GM19099 (cell line): ENCODE results near the gene LRP10.

ENCODE experiments used
- POLR2A ChIP-seq: IDR thresholded peaks from 3 replicates; pipeline ENCODE4 v1.6.1; 2011; ENCODE audit warnings: low read depth; ENCODE audit not compliant: insufficient read length; ENCODE audit errors: extremely low read depth

LRP10 gene

DNA sequence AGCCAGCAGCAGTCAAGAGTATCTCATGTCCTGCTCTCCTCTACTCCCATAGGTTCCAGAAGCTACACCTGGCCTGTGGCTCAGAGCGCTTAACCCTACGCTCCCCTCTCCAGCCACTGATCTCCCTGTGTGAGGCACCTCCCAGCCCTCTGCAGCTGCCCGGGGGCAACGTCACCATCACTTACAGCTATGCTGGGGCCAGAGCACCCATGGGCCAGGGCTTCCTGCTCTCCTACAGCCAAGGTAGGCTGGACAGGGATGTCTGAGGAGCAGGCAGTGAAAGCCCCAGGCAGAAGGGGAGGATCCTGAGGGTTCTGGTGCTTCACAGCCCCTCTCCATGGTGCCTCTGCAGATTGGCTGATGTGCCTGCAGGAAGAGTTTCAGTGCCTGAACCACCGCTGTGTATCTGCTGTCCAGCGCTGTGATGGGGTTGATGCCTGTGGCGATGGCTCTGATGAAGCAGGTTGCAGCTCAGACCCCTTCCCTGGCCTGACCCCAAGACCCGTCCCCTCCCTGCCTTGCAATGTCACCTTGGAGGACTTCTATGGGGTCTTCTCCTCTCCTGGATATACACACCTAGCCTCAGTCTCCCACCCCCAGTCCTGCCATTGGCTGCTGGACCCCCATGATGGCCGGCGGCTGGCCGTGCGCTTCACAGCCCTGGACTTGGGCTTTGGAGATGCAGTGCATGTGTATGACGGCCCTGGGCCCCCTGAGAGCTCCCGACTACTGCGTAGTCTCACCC is 3.6 kb downstream of the LRP10 start:
- no peak for TF ChIP-seq POLR2A

DNA sequence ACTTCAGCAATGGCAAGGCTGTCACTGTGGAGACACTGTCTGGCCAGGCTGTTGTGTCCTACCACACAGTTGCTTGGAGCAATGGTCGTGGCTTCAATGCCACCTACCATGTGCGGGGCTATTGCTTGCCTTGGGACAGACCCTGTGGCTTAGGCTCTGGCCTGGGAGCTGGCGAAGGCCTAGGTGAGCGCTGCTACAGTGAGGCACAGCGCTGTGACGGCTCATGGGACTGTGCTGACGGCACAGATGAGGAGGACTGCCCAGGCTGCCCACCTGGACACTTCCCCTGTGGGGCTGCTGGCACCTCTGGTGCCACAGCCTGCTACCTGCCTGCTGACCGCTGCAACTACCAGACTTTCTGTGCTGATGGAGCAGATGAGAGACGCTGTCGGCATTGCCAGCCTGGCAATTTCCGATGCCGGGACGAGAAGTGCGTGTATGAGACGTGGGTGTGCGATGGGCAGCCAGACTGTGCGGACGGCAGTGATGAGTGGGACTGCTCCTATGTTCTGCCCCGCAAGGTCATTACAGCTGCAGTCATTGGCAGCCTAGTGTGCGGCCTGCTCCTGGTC is 4.3 kb downstream of the LRP10 start:
- no peak for TF ChIP-seq POLR2A

DNA sequence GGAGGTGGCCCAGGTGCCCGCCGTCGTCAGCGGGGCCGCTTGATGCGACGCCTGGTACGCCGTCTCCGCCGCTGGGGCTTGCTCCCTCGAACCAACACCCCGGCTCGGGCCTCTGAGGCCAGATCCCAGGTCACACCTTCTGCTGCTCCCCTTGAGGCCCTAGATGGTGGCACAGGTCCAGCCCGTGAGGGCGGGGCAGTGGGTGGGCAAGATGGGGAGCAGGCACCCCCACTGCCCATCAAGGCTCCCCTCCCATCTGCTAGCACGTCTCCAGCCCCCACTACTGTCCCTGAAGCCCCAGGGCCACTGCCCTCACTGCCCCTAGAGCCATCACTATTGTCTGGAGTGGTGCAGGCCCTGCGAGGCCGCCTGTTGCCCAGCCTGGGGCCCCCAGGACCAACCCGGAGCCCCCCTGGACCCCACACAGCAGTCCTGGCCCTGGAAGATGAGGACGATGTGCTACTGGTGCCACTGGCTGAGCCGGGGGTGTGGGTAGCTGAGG is 5.5 kb downstream of the LRP10 start:
- TF ChIP-seq POLR2A = no peak

DNA sequence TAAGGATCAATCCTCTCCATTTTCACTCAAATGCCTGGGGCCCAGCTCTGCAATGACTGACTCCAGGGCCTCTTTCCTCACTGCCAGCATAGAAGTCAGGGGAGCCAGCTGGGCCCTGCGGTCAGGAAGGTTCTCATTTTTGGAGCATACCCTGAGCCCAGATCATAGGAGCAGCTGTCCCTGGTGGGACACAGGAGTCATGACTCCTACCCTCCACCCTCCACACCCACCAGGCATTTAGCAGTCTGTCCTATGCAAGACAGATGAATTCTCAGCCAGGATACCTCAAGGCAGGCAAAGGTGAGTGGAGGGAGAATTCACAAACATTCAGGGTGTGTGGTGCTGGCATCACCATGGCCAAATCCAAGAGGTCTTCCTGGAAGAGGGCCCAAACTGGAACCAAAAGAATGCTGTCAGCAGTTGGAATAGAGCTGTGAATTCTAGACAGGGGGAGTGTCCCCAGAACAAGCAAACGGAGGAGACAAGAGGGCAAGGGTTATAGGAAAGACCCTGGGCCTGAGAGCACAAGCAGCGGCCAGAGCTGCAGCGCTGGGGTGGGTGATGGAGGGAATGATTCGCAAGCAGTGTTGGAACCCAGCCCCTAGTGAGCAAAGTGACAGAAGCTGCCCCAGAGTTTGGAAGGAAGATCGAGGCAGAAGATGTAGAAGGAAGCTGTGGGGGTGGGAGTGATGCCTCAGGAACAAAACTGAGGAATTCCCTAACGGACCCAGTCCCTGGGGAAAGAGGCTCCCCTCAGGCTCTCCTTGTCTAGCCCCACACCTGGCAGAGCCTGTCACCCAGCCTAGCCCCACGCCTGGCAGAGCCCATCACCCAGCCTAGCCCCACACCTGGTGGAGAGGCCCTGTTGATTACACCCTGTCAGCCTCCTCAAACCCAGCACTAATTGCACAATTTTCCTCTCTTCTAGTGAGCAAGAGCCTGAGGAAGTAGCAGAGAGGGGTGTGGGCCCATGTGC is 7.0 kb downstream of the LRP10 start:
- no peak for TF ChIP-seq POLR2A

DNA sequence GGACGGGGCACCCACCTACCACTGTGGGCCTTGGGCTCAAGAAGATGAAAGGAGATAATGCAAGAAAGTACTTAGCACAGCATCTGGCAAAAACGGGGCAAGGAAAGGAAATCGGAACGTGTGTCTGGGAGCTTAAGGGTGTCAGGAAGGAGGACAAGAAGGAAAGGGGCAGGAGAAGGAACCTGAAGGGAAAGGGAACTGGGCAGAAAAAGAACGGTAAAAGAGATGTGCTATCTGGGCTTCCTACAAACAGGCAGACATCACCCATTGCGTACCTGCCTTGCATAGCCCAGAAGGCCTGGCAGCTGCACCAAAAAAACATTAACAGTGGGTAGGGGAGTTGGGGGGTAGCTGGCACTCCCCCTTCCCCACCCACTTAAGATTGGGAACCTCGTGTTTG is 10.5 kb downstream of the LRP10 start:
- TF ChIP-seq POLR2A = no peak

DNA sequence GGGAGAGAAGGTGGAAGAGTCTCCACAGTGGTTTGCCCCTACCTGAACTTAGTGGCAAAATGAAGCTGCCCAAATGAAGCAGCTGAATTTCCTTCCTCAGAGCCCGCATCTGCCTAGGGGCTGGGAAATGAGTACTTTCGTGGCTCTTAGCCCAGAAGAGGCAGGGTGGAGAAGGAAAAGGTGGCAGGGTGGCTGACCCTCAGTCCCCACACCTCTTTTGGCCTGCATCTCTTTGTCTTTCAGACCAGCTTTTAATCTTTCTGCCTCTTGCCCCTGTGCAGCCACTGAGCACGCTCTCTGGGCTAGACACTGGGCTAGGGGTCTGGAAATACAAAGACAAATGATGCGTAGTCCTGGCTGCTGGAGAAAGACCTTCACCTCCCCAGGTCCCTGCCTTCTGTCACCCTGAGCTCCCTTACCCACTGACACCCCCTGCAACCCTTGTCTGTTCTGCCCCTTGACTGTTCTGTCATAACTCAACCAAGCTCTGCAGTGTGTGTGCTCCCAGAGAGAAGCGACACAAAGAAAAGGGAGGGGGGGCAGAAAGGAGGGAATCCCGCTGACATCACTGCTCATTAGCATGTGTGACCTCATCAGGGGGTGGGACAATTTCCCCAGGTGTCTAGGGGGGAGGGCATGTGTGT is 11.1 kb downstream of the LRP10 start:
- no peak for TF ChIP-seq POLR2A

DNA sequence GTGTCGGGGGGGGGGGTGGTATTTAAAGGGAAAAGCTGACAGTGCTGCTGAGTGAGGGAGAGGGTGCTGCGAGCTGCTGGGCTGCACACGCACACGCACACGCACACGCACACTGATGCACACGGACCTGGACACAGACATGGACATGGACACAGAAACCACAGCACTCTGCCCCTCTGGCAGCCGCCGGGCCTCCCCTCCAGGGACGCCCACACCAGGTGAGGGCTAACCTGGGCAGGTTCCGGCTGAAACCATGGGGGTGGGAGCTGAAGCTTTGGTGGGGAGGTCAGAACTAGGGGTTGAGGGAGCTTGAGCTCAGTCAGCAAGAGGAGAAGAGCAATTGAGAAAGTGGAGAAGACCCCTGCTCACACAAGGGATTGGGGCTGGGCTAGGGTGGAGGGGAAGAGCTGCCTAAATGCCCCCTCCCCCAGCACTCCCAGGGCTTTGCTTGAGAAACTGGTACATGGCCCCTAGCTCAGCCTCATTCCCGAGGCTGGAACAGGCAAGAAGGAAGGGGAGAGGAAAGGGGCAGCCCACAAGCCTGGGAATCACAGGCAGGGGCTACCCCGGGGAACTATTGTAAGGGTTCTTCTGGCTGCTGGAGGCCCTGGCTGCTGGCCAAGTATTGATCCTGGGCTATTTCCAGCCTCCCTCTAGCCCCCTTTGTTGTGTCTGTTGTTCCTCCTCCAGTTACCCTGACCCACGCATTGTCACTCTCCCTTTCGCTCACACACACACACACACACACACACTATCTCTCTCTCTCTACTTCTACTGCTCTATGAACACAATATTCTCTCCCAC is 11.8 kb downstream of the LRP10 start, which contains the start of gene REM2:
TSS of gene REM2 (plus strand) at position 50 of the 804 bp plus-strand sequence. CDS start at position 116, 66 bp downstream.
- no peak for TF ChIP-seq POLR2A

DNA sequence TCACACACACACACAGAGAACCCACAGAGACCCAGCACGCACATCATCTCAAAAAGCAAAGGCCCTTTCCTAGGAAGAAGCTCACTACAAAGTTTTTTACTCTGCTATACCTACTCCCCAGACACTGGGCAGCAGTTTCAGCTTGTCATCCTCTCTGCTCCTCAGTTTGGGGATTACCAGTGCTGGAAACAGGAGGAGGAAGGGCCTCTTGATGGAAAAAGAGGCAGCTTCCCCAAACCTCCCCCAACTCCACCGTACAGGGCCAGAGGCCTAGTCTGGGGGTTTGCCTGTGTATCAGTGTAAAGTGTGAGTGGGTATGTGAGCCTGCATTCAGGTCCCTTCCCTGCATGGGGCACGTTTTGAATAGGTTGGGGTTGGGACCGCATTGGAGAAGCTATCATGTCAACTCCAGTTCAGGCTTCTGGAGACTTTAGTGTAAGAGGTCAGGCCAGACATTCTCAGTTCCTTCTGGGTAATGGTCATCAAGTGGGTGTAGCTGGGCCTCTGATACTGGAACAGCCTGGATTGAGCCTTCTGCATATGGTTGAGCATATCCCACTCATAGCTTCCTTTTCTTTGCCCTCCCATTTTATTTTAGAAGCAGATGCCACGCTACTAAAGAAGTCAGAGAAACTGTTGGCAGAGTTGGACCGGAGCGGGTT is 12.7 kb downstream of the LRP10 start:
- TF ChIP-seq POLR2A = no peak

DNA sequence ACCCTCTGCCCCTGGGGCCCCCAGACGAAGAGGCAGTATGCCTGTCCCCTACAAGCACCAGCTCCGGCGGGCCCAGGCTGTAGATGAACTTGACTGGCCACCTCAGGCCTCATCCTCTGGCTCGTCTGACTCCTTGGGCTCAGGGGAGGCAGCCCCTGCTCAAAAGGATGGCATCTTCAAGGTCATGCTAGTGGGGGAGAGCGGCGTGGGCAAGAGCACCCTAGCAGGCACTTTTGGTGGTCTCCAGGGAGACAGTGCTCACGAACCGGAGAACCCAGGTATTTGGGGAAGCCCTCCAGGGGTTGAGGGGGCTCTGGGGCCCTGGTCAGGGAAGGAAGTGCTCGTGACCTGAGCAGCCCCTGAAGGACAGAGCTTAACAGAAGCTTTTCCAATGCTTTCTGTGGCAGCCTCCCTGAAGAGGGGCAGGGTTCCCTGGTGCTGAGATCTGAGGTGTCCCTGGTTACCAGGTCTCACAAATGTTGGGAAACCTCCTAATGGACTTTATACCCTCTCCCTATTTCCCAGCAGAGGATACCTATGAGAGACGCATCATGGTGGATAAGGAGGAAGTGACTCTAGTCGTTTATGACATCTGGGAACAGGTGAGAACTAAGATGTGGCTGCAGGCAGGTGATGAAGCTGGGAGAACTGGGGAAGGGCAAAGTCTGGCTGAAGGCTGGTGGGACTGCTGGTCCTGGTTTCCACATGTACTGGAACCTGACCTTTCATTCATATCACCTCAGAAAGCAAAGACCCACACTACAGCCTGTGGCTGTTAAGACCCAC is 13.4 kb downstream of the LRP10 start:
- no peak for TF ChIP-seq POLR2A

DNA sequence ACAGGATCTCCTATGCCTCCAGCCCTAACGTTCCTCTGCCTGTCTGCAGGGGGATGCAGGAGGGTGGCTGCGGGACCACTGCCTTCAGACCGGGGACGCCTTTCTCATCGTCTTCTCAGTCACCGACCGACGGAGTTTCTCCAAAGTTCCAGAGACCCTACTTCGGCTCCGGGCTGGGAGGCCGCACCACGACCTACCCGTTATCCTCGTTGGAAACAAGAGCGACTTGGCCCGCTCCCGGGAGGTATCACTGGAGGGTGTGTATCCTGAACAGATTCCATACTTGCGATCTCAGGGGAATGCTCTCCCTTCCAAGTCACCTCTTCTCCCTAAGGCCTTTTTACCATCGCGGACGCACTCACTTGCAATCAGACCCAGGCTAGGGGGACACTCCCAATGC is 14.4 kb downstream of the LRP10 start:
- no peak for TF ChIP-seq POLR2A

DNA sequence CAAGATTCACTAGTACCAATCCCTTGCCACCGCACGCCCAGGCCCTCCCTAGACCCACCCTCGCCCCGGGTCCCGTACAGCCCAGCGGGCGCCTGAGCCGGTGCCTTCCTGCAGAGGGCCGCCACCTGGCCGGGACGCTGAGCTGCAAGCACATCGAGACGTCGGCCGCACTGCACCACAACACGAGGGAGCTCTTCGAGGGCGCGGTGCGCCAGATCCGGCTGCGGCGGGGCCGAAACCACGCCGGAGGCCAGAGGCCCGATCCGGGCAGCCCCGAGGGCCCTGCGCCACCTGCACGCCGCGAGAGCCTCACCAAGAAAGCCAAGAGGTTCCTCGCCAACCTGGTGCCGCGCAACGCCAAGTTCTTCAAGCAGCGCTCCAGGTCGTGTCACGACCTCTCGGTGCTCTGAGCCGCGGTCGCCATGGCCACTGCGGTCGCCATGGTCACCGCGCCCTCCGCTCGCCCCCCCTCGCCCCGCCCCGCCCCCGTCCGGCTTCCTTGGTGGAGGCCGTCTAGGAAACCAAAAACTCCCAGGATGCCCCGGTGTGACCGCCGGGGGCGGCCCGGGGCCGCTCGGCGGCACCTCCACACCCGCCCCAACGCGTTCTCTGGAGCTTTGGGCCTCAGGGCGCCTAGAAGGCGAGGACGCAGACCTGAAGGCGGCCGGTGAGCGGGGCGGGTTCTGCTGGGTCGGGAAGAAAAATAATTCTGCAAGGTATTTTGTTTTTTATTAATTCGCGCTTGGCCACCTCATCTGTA is 15.1 kb downstream of the LRP10 start:
- TF ChIP-seq POLR2A = peak; percentile 77
